HG03039 (cell line): Measurements from ENCODE around the gene CENPW.
A peak's percentile ranks its signal among the peaks of the same experiment; 100 is the strongest.

Experiments
- ATAC-seq: cut with Tn5 transposase; IDR thresholded peaks from one replicate; pipeline ENCODE4 v1.9.1; 2021; ENCODE audit warnings: mild to moderate bottlenecking, moderate library complexity; ENCODE audit not compliant: unreplicated experiment

CENPW gene

GRCh38 chr6:126339796-126340609 is at the start of gene CENPW:
TSS of gene CENPW (plus strand) at chr6:126340115. CDS start at chr6:126340274, 159 bp downstream.
- ATAC-seq, result peak; percentile 90

- no peak for ATAC-seq
These were observed 45.9 kb upstream of the CENPW start for GRCh38 chr6:126293891-126294524.

GRCh38 chr6:126300126-126300525 is 39.8 kb upstream of the CENPW start:
- no peak for ATAC-seq

GRCh38 chr6:126300735-126301134 is 39.2 kb upstream of the CENPW start:
- peak; percentile 79 for ATAC-seq

- no peak for ATAC-seq
These were observed 37.7 kb upstream of the CENPW start for GRCh38 chr6:126302191-126302590.

- no peak for ATAC-seq
These were observed 32.1 kb upstream of the CENPW start for GRCh38 chr6:126307849-126308248.

GRCh38 chr6:126308362-126308761 is 31.6 kb upstream of the CENPW start:
- ATAC-seq, result no peak

GRCh38 chr6:126312013-126312665 is 27.8 kb upstream of the CENPW start:
- peak; percentile 83 for ATAC-seq

GRCh38 chr6:126313941-126314340 is 26.0 kb upstream of the CENPW start:
- ATAC-seq, result no peak

GRCh38 chr6:126318797-126319196 is 21.1 kb upstream of the CENPW start:
- no peak for ATAC-seq

GRCh38 chr6:126333729-126334128 is 6.2 kb upstream of the CENPW start:
- ATAC-seq, result no peak

- ATAC-seq, result no peak
These were observed 4.7 kb upstream of the CENPW start for GRCh38 chr6:126335210-126335609.

- no peak for ATAC-seq
These were observed 2.6 kb upstream of the CENPW start for GRCh38 chr6:126337323-126337722.

- no peak for ATAC-seq
These were observed 1.2 kb downstream of the CENPW start for GRCh38 chr6:126341126-126341525.

GRCh38 chr6:126344181-126344580 is 4.3 kb downstream of the CENPW start:
- no peak for ATAC-seq

GRCh38 chr6:126351960-126352359 is 12.0 kb downstream of the CENPW start:
- no peak for ATAC-seq

- no peak for ATAC-seq
These were observed 12.6 kb downstream of the CENPW start for GRCh38 chr6:126352514-126352913.

GRCh38 chr6:126356526-126356925 is 16.6 kb downstream of the CENPW start:
- no peak for ATAC-seq

GRCh38 chr6:126359936-126360537 is 20.1 kb downstream of the CENPW start:
- ATAC-seq, result no peak

GRCh38 chr6:126361832-126362440 is 22.0 kb downstream of the CENPW start:
- ATAC-seq, result no peak

GRCh38 chr6:126367849-126368248 is 27.9 kb downstream of the CENPW start:
- ATAC-seq, result no peak
